H1 (cell line): Measurements from ENCODE around the gene NEBL. TPM values are rescaled to one million over a fixed set of nuclear protein-coding genes. Genes with fewer than 3 reads are reported as not detected.

Source experiments
- GABPA ChIP-seq: IDR thresholded peaks from 2 replicates; pipeline ENCODE4 v1.6.1; 2011; ENCODE audit warnings: mild to moderate bottlenecking, low read length, moderate library complexity, borderline replicate concordance; ENCODE audit not compliant: insufficient read depth
- TCF12 ChIP-seq: IDR thresholded peaks from 2 replicates; pipeline ENCODE4 v1.6.1; 2011; ENCODE audit warnings: low read depth, mild to moderate bottlenecking, low read length
- polyA plus RNA-seq, 7 experiments: library from polyadenylated mRNA; depleted of rRNA in 3 of 7; stranded (reverse) in 5 of 7; unstranded in 2 of 7; fragments of >200 nt in 5 of 7; fragments of 200-250 nt in 2 of 7; gene quantifications; 1 replicate in 5 of 7; 2 replicates in 1 of 7; 4 replicates in 1 of 7; pipeline versions ENCODE4 v1.2.1 to v1.2.3, GENCODE V29; 2011 to 2013; ENCODE audit warnings: missing spikeins in 2 of 7, mixed read lengths in 2 of 7
- total RNA-seq: library from RNA; stranded (reverse); fragmentation: NEBNext Ultra II Directional; extraction: Animal tissue kit (Norgen Biotek cat#: 25700); gene quantifications from 2 replicates; pipeline ENCODE4 v1.2.1, GENCODE V29; 2021
- TF ChIP-seq, protein P1 (sequence below): fragments of 300-600 bp; sonication (generic); IDR thresholded peaks from 2 replicates; pipeline ENCODE4 v1.7.1; 2012; ENCODE audit warnings: low read length, moderate library complexity, mild to moderate bottlenecking, inconsistent platforms; ENCODE audit not compliant: insufficient replicate concordance

Gene NEBL
- total and polyA plus RNA-seq, 2 of the 8 experiments (the other 6 are each of a cell fraction or from before 2014, with no cell fraction given): 7.5 to 10.5 TPM

GRCh38 chr10:20901110-20901509, 4.0 kb upstream of the NEBL start (continued):
- TF ChIP-seq, protein P1, sequence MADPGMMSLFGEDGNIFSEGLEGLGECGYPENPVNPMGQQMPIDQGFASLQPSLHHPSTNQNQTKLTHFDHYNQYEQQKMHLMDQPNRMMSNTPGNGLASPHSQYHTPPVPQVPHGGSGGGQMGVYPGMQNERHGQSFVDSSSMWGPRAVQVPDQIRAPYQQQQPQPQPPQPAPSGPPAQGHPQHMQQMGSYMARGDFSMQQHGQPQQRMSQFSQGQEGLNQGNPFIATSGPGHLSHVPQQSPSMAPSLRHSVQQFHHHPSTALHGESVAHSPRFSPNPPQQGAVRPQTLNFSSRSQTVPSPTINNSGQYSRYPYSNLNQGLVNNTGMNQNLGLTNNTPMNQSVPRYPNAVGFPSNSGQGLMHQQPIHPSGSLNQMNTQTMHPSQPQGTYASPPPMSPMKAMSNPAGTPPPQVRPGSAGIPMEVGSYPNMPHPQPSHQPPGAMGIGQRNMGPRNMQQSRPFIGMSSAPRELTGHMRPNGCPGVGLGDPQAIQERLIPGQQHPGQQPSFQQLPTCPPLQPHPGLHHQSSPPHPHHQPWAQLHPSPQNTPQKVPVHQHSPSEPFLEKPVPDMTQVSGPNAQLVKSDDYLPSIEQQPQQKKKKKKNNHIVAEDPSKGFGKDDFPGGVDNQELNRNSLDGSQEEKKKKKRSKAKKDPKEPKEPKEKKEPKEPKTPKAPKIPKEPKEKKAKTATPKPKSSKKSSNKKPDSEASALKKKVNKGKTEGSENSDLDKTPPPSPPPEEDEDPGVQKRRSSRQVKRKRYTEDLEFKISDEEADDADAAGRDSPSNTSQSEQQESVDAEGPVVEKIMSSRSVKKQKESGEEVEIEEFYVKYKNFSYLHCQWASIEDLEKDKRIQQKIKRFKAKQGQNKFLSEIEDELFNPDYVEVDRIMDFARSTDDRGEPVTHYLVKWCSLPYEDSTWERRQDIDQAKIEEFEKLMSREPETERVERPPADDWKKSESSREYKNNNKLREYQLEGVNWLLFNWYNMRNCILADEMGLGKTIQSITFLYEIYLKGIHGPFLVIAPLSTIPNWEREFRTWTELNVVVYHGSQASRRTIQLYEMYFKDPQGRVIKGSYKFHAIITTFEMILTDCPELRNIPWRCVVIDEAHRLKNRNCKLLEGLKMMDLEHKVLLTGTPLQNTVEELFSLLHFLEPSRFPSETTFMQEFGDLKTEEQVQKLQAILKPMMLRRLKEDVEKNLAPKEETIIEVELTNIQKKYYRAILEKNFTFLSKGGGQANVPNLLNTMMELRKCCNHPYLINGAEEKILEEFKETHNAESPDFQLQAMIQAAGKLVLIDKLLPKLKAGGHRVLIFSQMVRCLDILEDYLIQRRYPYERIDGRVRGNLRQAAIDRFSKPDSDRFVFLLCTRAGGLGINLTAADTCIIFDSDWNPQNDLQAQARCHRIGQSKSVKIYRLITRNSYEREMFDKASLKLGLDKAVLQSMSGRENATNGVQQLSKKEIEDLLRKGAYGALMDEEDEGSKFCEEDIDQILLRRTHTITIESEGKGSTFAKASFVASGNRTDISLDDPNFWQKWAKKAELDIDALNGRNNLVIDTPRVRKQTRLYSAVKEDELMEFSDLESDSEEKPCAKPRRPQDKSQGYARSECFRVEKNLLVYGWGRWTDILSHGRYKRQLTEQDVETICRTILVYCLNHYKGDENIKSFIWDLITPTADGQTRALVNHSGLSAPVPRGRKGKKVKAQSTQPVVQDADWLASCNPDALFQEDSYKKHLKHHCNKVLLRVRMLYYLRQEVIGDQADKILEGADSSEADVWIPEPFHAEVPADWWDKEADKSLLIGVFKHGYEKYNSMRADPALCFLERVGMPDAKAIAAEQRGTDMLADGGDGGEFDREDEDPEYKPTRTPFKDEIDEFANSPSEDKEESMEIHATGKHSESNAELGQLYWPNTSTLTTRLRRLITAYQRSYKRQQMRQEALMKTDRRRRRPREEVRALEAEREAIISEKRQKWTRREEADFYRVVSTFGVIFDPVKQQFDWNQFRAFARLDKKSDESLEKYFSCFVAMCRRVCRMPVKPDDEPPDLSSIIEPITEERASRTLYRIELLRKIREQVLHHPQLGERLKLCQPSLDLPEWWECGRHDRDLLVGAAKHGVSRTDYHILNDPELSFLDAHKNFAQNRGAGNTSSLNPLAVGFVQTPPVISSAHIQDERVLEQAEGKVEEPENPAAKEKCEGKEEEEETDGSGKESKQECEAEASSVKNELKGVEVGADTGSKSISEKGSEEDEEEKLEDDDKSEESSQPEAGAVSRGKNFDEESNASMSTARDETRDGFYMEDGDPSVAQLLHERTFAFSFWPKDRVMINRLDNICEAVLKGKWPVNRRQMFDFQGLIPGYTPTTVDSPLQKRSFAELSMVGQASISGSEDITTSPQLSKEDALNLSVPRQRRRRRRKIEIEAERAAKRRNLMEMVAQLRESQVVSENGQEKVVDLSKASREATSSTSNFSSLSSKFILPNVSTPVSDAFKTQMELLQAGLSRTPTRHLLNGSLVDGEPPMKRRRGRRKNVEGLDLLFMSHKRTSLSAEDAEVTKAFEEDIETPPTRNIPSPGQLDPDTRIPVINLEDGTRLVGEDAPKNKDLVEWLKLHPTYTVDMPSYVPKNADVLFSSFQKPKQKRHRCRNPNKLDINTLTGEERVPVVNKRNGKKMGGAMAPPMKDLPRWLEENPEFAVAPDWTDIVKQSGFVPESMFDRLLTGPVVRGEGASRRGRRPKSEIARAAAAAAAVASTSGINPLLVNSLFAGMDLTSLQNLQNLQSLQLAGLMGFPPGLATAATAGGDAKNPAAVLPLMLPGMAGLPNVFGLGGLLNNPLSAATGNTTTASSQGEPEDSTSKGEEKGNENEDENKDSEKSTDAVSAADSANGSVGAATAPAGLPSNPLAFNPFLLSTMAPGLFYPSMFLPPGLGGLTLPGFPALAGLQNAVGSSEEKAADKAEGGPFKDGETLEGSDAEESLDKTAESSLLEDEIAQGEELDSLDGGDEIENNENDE: no peak
- no peak for TF ChIP-seq GABPA
- no peak for TF ChIP-seq TCF12
- TF ChIP-seq, all 59 proteins: peak for 0
